ENCODE data around the gene MAST4. TPM values are rescaled to one million over a fixed set of nuclear protein-coding genes. Genes with fewer than 3 reads are reported as not detected.

Gene MAST4
- polyA plus RNA-seq, 2 of the 4 experiments (the other 2 are of a cell fraction), result 1.2 to 5.8 TPM

- TF ChIP-seq ZFP36 (IDR thresholded peaks at IDR 0.05; ENCODE audit: borderline replicate concordance, partially characterized antibody), result no peak
Observed at GRCh38 chr5:67111779-67112178, 515.6 kb downstream of the MAST4 start (continued).

- 66% methylated on average over 3 of the region's 3 CpGs for WGBS (ENCODE audit: missing lambda C conversion rate)
- H3K27ac ChIP-seq, result no peak overlapping the region
- H3K9me3 ChIP-seq, result no peaks in the 10 kb centered on the region
Observed at GRCh38 chr5:67115246-67115645, 519.1 kb downstream of the MAST4 start.

GRCh38 chr5:67115817-67116216 is 519.6 kb downstream of the MAST4 start:
- no peak overlapping the region for H3K4me3 ChIP-seq
- DNase-seq (ENCODE audit: low read depth in 1 of 2, low spot score in 1 of 2), result no peak
- no peak overlapping the region for H3K27ac ChIP-seq
- FAIRE-seq, result no peak
- no peak for TF ChIP-seq MYC (IDR thresholded peaks at IDR 0.05; ENCODE audit: borderline replicate concordance, low read length)
- no peak for TF ChIP-seq HOXB5 (CRISPR knock-in tag; IDR thresholded peaks at IDR 0.05)
- no peak for TF ChIP-seq POLR2A (IDR thresholded peaks at IDR 0.05; ENCODE audit: low read length)
- TF ChIP-seq KDM1A (IDR thresholded peaks at IDR 0.05; ENCODE audit: low read depth), result no peak
- TF ChIP-seq MAZ (IDR thresholded peaks at IDR 0.05; ENCODE audit: borderline replicate concordance, low read depth, low read length), result no peak
- no peak for TF ChIP-seq HES2 (IDR thresholded peaks at IDR 0.05)
- no peak for TF ChIP-seq PBX3 (IDR thresholded peaks at IDR 0.05)
- TF ChIP-seq KDM5A (IDR thresholded peaks at IDR 0.05), result no peak
- no peaks in the 10 kb centered on the region for H3K4me1 ChIP-seq
- H3K4me2 ChIP-seq, result no peak overlapping the region
- 89% methylated on average over 3 of the region's 3 CpGs for WGBS (ENCODE audit: missing lambda C conversion rate)
- H3K9me3 ChIP-seq, result no peaks in the 10 kb centered on the region
- ChIA-PET CTCF (interaction anchor here (0.9 kb wide), 1 partner anchor 8 kb away, joined by 3 read pairs; no protein-coding TSS in a partner anchor), POLR2A (no interaction called here)
- no peak for ATAC-seq

More at GRCh38 chr5:67115246-67115645, 519.1 kb downstream of the MAST4 start:
- DNase-seq (ENCODE audit: low read depth in 1 of 2, low spot score in 1 of 2), result no peak
- no peak overlapping the region for H3K4me2 ChIP-seq
- H3K4me3 ChIP-seq, result no peak overlapping the region
- ChIA-PET POLR2A (no interaction called here), CTCF (interaction anchor here (0.9 kb wide), 1 partner anchor 9 kb away, joined by 3 read pairs; no protein-coding TSS in a partner anchor)
- ATAC-seq, result no peak
- no peaks in the 10 kb centered on the region for H3K4me1 ChIP-seq
- FAIRE-seq, result no peak
- TF ChIP-seq CBX8 (IDR thresholded peaks at IDR 0.05), result no peak
- TF ChIP-seq BCL3 (IDR thresholded peaks at IDR 0.05), result no peak
- TF ChIP-seq RNF2 (IDR thresholded peaks at IDR 0.05; ENCODE audit: borderline replicate concordance, low read depth), result no peak
- no peak for TF ChIP-seq CTCF (IDR thresholded peaks at IDR 0.05)
- TF ChIP-seq RARB (CRISPR knock-in tag; IDR thresholded peaks at IDR 0.05), result no peak
- no peak for TF ChIP-seq NR3C1 (IDR thresholded peaks at IDR 0.05)
- no peak for TF ChIP-seq ESRRA (IDR thresholded peaks at IDR 0.05; ENCODE audit: borderline replicate concordance, low read length)
- TF ChIP-seq POLR2AphosphoS2 (conservative IDR thresholded peaks at IDR 0.05; ENCODE audit: low read length), result no peak
- TF ChIP-seq CBX2 (IDR thresholded peaks at IDR 0.05; ENCODE audit: borderline replicate concordance, low read depth), result no peak
- no peak for TF ChIP-seq PBX3 (IDR thresholded peaks at IDR 0.05)
- TF ChIP-seq GATA3 (IDR thresholded peaks at IDR 0.05; ENCODE audit: borderline replicate concordance), result no peak
- no peak for TF ChIP-seq EP300 (IDR thresholded peaks at IDR 0.05)
- no peak for TF ChIP-seq EHF (CRISPR knock-in tag; IDR thresholded peaks at IDR 0.05)
- TF ChIP-seq RAD21 (conservative IDR thresholded peaks at IDR 0.05 in 1 of 2, IDR thresholded peaks at IDR 0.05 in 1 of 2), result no peak
- no peak for TF ChIP-seq SREBF2 (IDR thresholded peaks at IDR 0.05)
- TF ChIP-seq HOXA7 (CRISPR knock-in tag; IDR thresholded peaks at IDR 0.05), result no peak
- no peak for TF ChIP-seq CHD4 (IDR thresholded peaks at IDR 0.05; ENCODE audit: borderline replicate concordance)
- no peak for TF ChIP-seq POLR2A (IDR thresholded peaks at IDR 0.05; ENCODE audit: low read length)

Measured in A549 (cell line).